T-helper 2 cell treated with Interferon-gamma antibody and Interleukin-4, amounts not matched to agents 100 ng/mL and 5 ng/mL, for 36 hours (primary cell): ENCODE measurements around the gene PCLAF. TPM values are rescaled to one million over a fixed set of nuclear protein-coding genes. Genes with fewer than 3 reads are reported as not detected.
"Not testable (repeated sequence)": the region's sequence is repeated elsewhere in the genome, so short reads cannot be mapped to it uniquely, and the experiment has no call there.

Experiments
- intact Hi-C: fragments of 100-400 bp; cut with micrococcal nuclease; formaldehyde crosslinking; loops from one replicate; pipeline ENCODE4 v1.15.1; 2023
- total RNA-seq: library from RNA; stranded (reverse); gene quantifications from 2 replicates; pipeline ENCODE4 v1.2.3, GENCODE V29; 2022

The PCLAF gene
- 101 and 115 TPM in 2 replicates for total RNA-seq

- intact Hi-C loops: loop anchor here (1.0 to 10.0 kb wide), 4 partner anchors 25 to 754 kb away; partner anchors contain the start of genes CSNK1G1, PDCD7 and PPIB
Observed at GRCh38 chr15:64381000-64381751, at the start of gene PCLAF. Gene PCLAF (minus strand): TSS chr15:64381441. CDS start chr15:64381371, 70 bp downstream.

GRCh38 chr15:64430000-64430735, 48.9 kb upstream of the PCLAF start:
- intact Hi-C loops: loop anchor here (1.0 to 5.0 kb wide), 3 partner anchors 15 to 222 kb away; no protein-coding TSS in a partner anchor

GRCh38 chr15:64429448-64429847, 48.2 kb upstream of the PCLAF start:
- intact Hi-C loops: no loop called here

- intact Hi-C loops: no loop called here
Observed at GRCh38 chr15:64426845-64427465, 45.7 kb upstream of the PCLAF start.

GRCh38 chr15:64425221-64425620, 44.0 kb upstream of the PCLAF start:
- intact Hi-C loops: no loop called here

- intact Hi-C loops: no loop called here
Observed at GRCh38 chr15:64423970-64424369, 42.7 kb upstream of the PCLAF start.

GRCh38 chr15:64422697-64423096, 41.5 kb upstream of the PCLAF start:
- intact Hi-C loops: no loop called here

- intact Hi-C loops: no loop called here
Observed at GRCh38 chr15:64412216-64412615, 31.0 kb upstream of the PCLAF start.

- intact Hi-C loops: no loop called here
Observed at GRCh38 chr15:64400583-64400982, 19.3 kb upstream of the PCLAF start.

- intact Hi-C loops: no loop called here
Observed at GRCh38 chr15:64398575-64398974, 17.3 kb upstream of the PCLAF start.

- intact Hi-C loops: no loop called here
Observed at GRCh38 chr15:64396789-64397188, 15.5 kb upstream of the PCLAF start.

- intact Hi-C loops: not testable (repeated sequence)
Observed at GRCh38 chr15:64392471-64392870, 11.2 kb upstream of the PCLAF start.

- intact Hi-C loops: loop anchor here (5.0 to 10.0 kb wide), 3 partner anchors 506 to 887 kb away; partner anchors contain the start of genes PDCD7 and USP3
Observed at GRCh38 chr15:64389036-64389435, 7.8 kb upstream of the PCLAF start.

GRCh38 chr15:64387562-64388168, 6.4 kb upstream of the PCLAF start, which contains the start of gene TRIP4:
Gene TRIP4 (plus strand): TSS chr15:64387836. CDS start chr15:64387864, 28 bp downstream.
- intact Hi-C loops: loop anchor here (1.0 to 10.0 kb wide), 7 partner anchors 31 to 885 kb away; partner anchors contain the start of genes CIAO2A, CSNK1G1, PDCD7 and PPIB

GRCh38 chr15:64386291-64386690, 5.0 kb upstream of the PCLAF start:
- intact Hi-C loops: loop anchor here (5.0 to 10.0 kb wide), 3 partner anchors 509 to 884 kb away; partner anchors contain the start of genes PDCD7 and USP3

- intact Hi-C loops: loop anchor here (10.0 kb wide), 2 partner anchors 511 to 751 kb away; partner anchors contain the start of gene PDCD7
Observed at GRCh38 chr15:64383760-64384159, 2.5 kb upstream of the PCLAF start.

- intact Hi-C loops: loop anchor here (10.0 kb wide), 2 partner anchors 515 to 755 kb away; partner anchors contain the start of gene PDCD7
Observed at GRCh38 chr15:64380130-64380870, 941 bp downstream of the PCLAF start.

- intact Hi-C loops: no loop called here
Observed at GRCh38 chr15:64379216-64379960, 1.9 kb downstream of the PCLAF start.

GRCh38 chr15:64373360-64373759, 7.9 kb downstream of the PCLAF start:
- intact Hi-C loops: no loop called here
